ENCODE measurements around the gene CRAMP1.
"Not testable (repeated sequence)": the region's sequence is repeated elsewhere in the genome, so short reads cannot be mapped to it uniquely, and the experiment has no call there.

The CRAMP1 gene

DNA sequence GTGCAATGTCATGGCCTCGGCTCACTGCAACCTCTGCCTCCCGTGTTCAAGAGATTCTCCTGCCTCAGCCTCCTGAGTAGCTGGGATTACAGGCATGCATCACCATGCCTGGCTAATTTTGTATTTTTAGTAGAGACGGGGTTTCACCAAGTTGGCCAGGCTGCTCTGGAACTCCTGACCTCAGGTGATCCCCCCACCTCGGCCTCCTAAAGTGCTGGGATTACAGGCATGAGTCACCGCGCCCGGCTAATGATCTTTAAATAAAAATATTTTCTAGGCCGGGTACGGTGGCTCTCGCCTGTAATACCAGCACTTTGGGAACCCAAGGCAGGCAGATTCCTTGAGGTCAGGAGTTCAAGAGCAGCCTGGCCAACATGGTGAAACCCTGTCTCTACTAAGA lies 106.1 kb downstream of the CRAMP1 start:
- DNase-seq = not testable (repeated sequence)

DNA sequence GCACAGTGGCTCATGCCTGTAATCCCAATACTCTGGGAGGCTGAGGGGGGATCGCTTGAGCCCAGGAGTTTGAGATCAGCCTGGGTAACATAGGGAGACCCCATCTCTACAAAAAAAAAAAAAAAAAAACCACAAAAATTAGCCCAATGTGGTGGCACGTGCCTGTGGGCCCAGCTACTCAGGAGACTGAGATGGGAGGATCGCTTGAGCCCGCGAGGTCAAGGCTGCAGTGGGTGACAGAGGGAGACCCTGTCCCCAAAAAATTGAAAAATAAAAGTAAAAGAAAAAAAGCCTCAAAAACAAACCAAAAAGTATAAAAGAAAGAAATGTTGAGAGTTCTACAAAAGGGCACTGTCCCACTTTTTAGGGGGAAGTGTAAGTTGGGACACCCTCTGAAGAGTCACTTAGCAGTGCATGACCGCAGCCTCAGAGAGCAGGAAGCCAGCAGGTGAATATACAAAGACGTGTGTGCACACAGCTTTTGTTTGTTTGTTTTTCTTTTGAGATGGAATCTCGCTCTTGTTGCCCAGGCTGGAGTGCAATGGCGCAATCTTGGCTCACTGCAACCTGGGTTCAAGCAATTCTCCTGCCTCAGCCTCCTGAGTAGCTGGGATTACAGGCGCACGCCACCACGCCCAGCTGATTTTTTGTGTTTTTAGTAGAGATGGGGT lies 107.5 kb downstream of the CRAMP1 start:
- DNase-seq = not testable (repeated sequence)

DNA sequence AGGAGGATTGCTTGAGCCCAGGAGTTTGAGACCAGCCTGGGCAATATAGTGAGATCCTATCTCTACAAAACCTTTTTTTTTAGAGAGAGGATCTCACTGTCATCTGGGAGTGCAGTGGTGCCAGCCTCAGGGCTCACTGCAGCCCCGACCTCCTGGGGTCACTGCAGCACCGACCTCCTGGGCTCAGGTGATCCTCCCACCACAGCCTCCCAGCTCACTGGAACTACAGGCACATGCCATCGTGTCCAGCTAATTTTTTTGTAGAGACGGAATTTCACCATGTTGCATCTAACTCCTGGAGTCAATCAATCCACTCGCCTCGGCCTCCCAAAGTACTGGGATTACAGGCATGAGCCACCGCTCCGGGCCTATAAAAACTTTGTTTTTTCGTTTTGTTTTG lies 109.2 kb downstream of the CRAMP1 start:
- DNase-seq = no peak

DNA sequence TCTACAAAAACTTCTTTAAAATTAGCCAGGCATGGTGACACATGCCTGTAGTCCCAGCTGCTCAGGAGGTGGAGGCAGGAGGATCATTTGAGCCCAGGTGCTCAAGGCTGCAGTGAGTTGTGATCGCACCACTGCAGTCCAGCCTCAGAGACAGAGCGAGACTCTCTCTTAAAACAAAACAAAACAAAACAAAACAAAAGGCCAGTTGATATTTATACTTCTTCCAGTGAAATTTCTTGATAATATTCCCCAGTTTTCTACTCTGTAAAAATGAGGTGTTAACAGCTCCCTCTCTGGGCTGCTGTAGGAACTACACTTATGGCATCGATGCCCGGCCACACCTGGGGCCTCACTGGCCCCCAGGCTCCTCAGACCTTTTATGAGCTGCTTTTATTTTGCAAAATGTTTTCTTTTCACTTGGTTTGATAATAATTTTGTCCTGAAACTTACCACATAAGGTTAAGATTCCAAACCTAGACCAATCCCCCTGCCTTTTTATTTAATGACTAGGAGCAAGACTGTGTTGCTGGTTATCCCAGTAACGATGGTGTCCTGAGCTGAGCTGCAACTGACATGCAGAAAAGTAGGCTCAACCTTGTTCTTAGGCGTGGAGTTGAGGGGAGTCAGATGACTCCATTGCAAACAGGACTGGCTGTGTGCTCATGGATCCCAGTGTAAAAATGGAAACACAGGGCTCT lies 111.4 kb downstream of the CRAMP1 start:
- DNase-seq = no peak

DNA sequence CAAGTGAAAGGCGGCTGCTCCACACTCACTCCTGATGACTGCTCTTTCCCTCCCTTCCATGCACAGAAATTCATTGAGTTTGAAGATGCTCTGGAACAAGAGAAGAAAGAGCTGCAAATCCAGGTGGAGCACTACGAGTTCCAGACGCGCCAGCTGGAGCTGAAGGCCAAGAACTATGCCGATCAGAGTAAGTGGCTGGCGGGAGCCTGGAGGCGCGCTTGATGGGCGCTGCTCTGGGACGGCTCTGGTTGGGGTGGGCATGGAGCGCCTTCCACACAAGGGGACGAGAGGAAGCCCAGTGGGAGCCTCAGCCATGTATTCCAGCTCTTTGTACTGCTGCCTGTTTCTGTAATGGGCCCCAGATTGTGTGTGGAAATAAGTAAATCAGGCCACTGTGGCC lies 112.3 kb downstream of the CRAMP1 start:
- no peak for DNase-seq

DNA sequence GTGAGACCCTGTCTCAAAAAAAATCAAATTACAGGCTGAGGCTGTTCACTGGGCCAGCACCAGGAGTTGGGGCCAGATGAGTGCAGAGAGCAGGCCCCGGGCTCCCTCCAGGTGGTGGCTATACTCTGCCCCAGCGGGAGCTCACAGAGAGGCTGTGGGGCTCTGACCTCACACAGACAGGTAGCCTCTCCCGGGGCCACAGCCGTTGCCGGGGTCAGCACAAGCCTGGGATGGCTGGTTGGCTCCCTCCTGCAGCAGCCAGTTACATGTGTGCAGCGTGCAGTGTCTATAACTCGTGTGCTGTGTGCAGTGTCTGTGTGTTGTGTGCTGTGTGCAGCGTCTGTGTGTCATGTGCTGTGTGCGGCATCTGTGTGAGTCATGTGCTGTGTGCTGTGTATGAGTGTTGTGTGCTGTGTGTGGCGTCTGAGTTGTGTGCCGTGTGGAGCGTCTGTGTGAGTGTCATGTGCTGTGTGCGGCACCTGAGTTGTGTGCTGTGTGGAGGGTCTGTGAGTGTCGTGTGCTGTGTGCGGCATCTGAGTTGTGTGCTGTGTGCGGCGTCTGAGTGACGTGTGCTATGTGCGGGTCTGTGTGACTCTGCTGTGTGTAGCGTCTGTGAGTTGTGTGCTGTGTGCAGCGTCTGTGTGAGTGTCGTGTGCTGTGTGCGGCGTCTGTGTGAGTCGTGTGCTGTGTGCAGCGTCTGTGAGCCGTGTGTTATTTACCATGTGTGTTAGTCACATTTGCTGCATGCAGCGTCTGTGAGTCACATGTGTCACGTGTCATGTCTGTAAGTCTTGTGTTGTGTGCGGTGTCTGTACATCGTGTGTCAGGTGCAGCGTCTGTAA lies 114.7 kb downstream of the CRAMP1 start:
- DNase-seq = no peak

Measured in 8988T (cell line).